ENCODE data around the gene DNMT1.

DNMT1 gene

DNA sequence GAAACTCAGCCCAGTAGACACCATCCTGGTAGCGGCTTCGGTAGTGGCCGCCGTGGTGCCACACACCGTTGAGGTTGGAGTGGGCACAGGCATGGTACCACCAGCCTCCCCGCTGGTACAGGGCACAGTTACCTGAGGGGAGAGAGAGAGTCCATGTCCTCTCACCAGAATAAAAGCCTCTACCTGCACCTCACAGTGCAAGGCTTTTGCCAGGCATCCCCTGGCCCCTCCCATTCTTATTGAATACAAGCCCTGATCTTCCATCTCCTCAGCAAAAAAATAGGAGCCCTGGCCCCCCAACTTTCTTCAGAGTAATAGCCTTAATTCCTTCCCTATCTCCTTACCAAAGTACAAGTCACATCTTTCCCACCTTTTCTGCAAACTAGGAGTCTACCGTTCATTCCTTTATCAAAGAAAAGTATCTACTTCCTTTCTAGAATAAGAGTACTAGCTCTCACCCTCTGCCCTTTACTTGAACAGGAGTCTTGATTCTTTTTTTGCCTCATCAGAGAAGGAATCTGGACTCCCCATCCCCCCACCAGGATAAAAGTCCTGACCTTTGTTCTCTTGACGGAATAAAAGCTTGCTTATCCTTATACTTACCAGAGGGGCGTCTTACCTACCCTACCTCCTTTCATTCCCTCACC lies 102.0 kb downstream of the DNMT1 start:
- DNase-seq = no peak

- no peak for DNase-seq
Measured at GRCh38 chr19:10091895-10092641, 102.7 kb downstream of the DNMT1 start.

- DNase-seq = no peak
Measured at GRCh38 chr19:10091370-10091687, 103.4 kb downstream of the DNMT1 start.

DNA sequence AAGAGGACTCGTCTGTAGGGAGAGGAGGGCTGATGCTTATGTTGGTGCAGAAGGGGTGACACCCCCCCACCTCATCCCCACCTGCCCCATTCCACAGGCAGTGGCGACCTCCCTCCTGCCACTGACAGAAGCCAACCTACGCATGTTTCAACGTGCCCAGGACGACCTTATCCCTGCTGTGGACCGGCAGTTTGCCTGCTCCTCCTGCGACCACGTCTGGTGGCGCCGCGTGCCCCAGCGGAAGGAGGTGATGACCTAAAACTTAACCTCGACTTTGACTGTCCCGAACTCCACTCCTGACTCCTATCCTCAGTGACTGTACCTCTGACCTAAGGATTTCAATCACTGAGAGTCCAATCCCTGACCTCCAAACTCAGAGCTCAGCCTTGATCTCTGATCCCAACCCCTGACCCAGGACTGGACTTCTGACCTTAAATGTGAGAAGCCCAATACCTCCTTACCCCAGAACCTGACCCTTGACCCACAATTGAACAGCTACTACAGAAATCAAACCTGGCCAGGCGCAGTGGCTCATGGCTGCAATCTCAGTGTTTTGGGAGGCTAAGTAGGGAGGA lies 104.9 kb downstream of the DNMT1 start:
- DNase-seq = no peak

- DNase-seq = no peak
Measured at GRCh38 chr19:10088949-10089554, 105.7 kb downstream of the DNMT1 start.

DNA sequence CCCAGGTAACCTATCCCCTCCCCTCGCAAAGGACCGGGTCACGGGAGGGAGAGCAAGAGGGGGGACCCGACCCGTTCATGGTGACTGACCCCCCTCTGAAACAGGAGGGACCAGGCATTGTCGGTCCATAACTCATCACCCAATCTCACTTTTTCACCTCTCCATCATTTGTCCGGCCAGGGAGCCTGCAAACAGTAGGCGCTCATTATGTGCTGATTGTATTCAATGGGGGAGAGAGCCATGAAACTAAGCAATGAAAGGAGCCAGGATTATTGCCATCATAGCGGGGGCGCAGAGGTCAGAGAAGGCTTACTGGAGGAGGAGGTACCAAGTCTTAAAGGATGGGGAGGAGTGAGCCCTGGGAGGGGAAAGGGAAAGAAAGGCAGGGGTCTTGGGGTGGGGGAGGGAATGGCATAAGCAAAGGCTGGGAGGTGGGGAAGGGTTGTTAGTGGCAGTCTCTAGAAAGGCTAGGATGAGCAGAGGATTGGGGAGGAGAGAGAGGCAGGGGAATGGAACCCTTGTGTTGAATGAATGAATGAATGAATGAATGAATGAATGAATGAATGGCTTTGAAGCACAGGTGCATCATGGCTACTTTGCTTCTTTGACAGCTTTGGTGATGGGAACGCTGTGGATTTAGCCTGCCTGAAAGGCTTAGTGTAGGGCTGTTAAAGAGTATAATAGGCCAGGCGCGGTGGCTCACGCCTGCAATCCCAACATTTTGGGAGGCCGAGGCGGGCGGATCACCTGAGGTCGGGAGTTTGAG lies 107.3 kb downstream of the DNMT1 start:
- no peak for DNase-seq

DNA sequence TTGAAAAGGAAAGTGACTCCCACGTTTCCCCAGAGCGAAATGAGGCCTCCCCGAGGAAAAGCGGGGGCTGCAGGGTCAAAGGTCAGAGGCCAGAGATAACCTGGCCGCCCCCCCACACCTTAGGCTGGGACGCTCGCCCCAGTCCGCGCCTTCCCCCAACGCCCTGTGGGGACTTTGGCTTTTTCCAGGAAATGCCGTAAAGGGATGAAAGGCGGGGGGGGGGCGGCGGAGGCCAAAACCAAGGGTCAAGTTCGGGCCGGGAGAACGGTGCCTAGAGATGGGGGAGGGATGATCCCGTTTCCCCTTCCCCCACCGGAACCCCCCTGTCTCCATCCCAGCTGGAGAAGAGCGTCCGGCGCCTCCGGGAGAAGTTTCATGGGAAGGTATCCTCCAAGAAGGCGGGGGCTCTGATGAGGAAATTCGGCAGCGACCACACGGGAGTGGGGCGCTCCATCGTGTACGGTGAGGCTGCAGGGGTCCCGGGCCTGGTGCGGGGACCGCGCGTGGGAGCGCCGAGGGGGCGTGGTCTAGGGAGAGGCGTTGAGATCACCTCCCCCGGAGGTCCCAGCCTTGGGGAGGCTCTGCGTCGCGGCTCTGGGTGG lies 108.1 kb downstream of the DNMT1 start:
- peak; percentile 51 to 61 for DNase-seq

DNA sequence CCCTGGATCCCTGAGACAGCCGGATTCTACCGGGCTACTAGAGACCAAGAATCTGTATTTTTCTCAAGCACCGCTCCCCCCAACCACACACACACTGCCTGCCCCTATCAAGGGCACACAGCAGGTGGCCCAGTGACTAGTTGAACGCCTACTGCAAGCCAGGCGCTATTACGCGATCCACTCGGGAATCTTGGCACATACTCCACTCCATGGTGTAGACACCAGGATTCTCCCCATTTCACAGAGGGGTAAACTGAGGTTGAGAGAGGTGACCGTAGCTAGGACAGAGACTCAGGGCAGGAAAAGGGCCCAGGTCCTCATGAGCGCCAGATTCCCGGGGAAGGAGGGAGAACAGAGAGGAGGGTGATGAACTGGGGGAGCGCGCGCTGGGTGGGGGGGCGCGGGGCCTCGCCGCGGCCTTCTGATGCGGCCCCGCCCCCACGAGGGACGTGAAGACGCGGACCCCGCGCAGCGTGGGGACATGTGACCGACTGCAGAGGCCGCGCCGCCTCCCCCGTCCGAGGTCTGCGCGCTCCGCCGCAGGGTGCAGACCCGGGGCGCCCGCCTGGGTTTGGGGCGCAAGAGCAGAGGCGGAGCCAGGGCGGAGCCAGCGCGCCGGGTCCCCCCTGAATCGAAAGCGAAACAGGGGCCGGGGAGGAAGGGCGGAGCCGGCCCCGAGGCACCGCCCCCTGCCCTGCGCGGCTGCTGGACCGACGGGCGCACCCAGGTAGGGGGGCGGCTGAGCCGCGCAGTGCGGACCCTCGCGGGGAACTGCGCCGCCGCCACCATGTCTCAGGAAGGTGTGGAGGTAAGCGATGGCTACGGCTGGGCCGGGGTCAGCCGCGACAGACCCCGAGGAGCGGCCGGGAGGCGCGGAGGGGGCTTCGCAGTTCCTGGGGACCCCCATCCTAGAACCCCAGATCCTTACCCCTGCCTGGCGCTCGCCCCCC lies 108.8 kb downstream of the DNMT1 start, which contains the start of gene SHFL:
Gene SHFL (plus strand): TSS at position 677 of the 950 bp plus-strand sequence. CDS start 111 bp downstream, at position 788.
- peak; percentile 79 to 86 for DNase-seq

GRCh38 chr19:10084803-10085202 lies 110.0 kb downstream of the DNMT1 start:
- no peak for DNase-seq

DNA sequence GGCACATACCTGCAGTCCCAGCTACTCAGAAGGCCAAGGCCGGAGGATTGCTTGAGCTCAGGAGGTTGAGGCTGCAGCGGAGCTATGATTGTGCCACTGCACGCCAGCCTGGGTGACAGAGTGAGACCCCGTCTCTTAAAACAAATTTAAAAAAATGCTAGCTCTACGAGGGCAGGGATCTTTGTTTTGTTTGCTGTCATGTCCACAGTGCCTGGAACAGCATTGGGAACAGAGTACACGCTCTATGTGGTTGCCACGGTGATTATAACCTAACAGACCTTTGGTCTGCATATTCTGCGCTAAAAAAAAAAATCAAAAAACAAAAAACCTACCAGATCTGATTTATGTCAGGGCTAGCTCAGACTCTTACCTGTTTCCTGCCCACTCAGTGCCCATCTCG lies 110.8 kb downstream of the DNMT1 start:
- DNase-seq = no peak

Measured in stimulated activated CD4-positive, alpha-beta T cell treated with anti-CD3 and anti-CD28 coated beads, Interleukin-2, amount 100 ng/mL, for 24 hours (primary cell).